GM18909 (cell line): ENCODE data around the gene GGA2.
"Not testable (repeated sequence)": the region's sequence is repeated elsewhere in the genome, so short reads cannot be mapped to it uniquely, and the experiment has no call there.

Source experiments
- ATAC-seq: cut with Tn5 transposase; IDR thresholded peaks from one replicate; pipeline ENCODE4 v1.9.1; 2021; ENCODE audit warnings: mild to moderate bottlenecking; ENCODE audit not compliant: unreplicated experiment, poor library complexity

GGA2 gene

GRCh38 chr16:23483492-23483891 is 26.8 kb downstream of the GGA2 start:
- not testable (repeated sequence) for ATAC-seq

GRCh38 chr16:23482778-23483177 is 27.5 kb downstream of the GGA2 start:
- ATAC-seq, result no peak

- no peak for ATAC-seq
Measured at GRCh38 chr16:23480257-23480656, 30.0 kb downstream of the GGA2 start.

- no peak for ATAC-seq
Measured at GRCh38 chr16:23479138-23479537, 31.2 kb downstream of the GGA2 start.

- ATAC-seq, result no peak
Measured at GRCh38 chr16:23478566-23478965, 31.7 kb downstream of the GGA2 start.

- no peak for ATAC-seq
Measured at GRCh38 chr16:23476289-23476688, 34.0 kb downstream of the GGA2 start.

GRCh38 chr16:23469814-23470213 is 40.5 kb downstream of the GGA2 start:
- ATAC-seq, result no peak

GRCh38 chr16:23466162-23466885 is 44.0 kb downstream of the GGA2 start:
- ATAC-seq, result no peak

- no peak for ATAC-seq
Measured at GRCh38 chr16:23465179-23465578, 45.1 kb downstream of the GGA2 start.

- ATAC-seq, result no peak
Measured at GRCh38 chr16:23464196-23464595, 46.1 kb downstream of the GGA2 start.

- ATAC-seq, result not testable (repeated sequence)
Measured at GRCh38 chr16:23462994-23463393, 47.3 kb downstream of the GGA2 start.

GRCh38 chr16:23453338-23454052 is 56.8 kb downstream of the GGA2 start:
- peak; percentile 13 for ATAC-seq

GRCh38 chr16:23452572-23453337 is 57.5 kb downstream of the GGA2 start, which contains the start of gene COG7:
Gene COG7, minus strand, starts transcription at chr16:23453189. Its CDS starts 195 bp downstream, at chr16:23452994.
- ATAC-seq, result peak; percentile 81

GRCh38 chr16:23452221-23452571 is 58.1 kb downstream of the GGA2 start:
- no peak for ATAC-seq

- no peak for ATAC-seq
Measured at GRCh38 chr16:23448392-23448791, 61.9 kb downstream of the GGA2 start.

GRCh38 chr16:23437542-23437941 is 72.8 kb downstream of the GGA2 start:
- not testable (repeated sequence) for ATAC-seq

GRCh38 chr16:23436951-23437350 is 73.3 kb downstream of the GGA2 start:
- ATAC-seq, result no peak

- peak; percentile 53 for ATAC-seq
Measured at GRCh38 chr16:23435500-23435899, 74.8 kb downstream of the GGA2 start.

GRCh38 chr16:23434380-23434779 is 75.9 kb downstream of the GGA2 start:
- ATAC-seq, result no peak

GRCh38 chr16:23433261-23433920 is 76.9 kb downstream of the GGA2 start:
- ATAC-seq, result no peak
